VCaP (cell line): ENCODE measurements around the gene OTP.

Experiments used
- H3K27ac ChIP-seq: fragments of 450-650 bp; 2 replicates; pipeline ENCODE4 v1.5.1; 2017
- CTCF ChIP-seq: fragments of 450-650 bp; conservative IDR thresholded peaks from 2 replicates; pipeline ENCODE4 v1.5.1; 2017; ENCODE audit warnings: mild to moderate bottlenecking, moderate library complexity

OTP gene

GRCh38 chr5:77643654-77644370 lies 5.3 kb upstream of the OTP start:
- no peak overlapping the region for H3K27ac ChIP-seq
- TF ChIP-seq CTCF = no peak

GRCh38 chr5:77642738-77643653 lies 4.5 kb upstream of the OTP start:
- TF ChIP-seq CTCF = no peak

GRCh38 chr5:77641963-77642737 lies 3.6 kb upstream of the OTP start:
- no peak overlapping the region for H3K27ac ChIP-seq
- no peak for TF ChIP-seq CTCF

More at GRCh38 chr5:77642738-77643653, 4.5 kb upstream of the OTP start:
- H3K27ac ChIP-seq = no peak overlapping the region

GRCh38 chr5:77641397-77641943 lies 3.0 kb upstream of the OTP start:
- no peak overlapping the region for H3K27ac ChIP-seq
- no peak for TF ChIP-seq CTCF

- TF ChIP-seq CTCF = no peak
- no peak overlapping the region for H3K27ac ChIP-seq
Measured at GRCh38 chr5:77640589-77641396, 2.3 kb upstream of the OTP start.

- H3K27ac ChIP-seq = no peak overlapping the region
- no peak for TF ChIP-seq CTCF
Measured at GRCh38 chr5:77638763-77639671, 504 bp upstream of the OTP start.
